GM21786 (cell line): ENCODE measurements around the gene MARF1.
"Not testable (repeated sequence)": the region's sequence is repeated elsewhere in the genome, so short reads cannot be mapped to it uniquely, and the experiment has no call there.

Source experiments
- ATAC-seq: cut with Tn5 transposase; IDR thresholded peaks from one replicate; pipeline ENCODE4 v1.9.1; 2021; ENCODE audit not compliant: unreplicated experiment

Gene MARF1

DNA sequence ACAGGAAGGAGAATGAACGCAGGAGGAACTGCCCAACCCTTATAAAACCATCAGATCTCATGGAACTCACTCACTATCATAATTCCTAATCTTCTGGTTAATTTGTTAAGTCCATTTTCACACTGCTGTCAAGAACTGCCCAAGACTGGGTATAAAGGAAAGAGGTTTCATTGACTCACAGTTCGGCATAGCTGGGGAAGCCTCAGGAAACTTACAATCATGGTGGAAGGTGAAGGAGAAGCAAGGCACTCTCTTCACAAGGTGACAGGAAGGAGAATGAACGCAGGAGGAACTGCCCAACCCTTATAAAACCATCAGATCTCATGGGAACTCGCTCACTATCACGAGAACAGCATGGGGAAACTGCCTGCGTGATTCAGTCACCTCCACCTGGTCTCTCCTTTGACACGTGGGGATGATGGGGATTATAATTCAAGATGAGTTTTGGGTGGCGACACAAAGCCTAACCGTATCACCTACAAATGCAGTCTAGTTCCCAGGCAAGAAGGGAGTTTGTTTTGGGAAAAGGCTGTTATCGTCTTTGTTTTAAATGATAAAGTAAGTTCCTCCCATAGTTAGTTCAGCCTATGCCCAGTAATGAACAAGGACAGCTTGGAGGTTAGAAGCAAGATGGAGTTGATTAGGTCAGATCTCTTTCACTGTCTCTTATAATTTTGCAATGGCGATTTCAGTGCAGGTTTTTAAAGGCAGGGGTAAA lies 68.9 kb downstream of the MARF1 start:
- not testable (repeated sequence) for ATAC-seq

DNA sequence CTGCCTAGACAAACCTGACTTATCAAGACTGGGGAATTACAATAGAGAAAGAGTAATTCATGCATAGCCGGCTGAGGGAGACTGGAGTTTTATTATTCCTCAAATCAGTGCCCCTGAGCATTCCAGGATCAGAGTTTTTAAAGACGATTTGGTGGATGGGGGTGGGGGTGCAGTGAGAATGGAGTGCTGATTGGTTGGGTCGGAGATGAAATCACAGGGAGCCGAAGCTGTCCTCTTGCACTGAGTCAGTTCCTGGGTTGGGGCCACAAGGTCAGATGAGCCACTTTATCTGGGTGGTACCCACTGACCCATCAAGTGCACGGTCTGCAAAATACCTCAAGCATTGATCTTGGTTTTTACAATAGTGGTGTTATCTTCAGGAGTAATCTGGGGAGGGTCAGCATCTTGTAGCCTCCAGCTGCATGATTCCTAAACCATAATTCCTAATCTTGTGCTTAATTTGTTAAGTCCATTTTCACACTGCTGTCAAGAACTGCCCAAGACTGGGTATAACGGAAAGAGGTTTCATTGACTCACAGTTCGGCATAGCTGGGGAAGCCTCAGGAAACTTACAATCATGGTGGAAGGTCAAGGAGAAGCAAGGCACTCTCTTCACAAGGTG lies 69.6 kb downstream of the MARF1 start:
- no peak for ATAC-seq

DNA sequence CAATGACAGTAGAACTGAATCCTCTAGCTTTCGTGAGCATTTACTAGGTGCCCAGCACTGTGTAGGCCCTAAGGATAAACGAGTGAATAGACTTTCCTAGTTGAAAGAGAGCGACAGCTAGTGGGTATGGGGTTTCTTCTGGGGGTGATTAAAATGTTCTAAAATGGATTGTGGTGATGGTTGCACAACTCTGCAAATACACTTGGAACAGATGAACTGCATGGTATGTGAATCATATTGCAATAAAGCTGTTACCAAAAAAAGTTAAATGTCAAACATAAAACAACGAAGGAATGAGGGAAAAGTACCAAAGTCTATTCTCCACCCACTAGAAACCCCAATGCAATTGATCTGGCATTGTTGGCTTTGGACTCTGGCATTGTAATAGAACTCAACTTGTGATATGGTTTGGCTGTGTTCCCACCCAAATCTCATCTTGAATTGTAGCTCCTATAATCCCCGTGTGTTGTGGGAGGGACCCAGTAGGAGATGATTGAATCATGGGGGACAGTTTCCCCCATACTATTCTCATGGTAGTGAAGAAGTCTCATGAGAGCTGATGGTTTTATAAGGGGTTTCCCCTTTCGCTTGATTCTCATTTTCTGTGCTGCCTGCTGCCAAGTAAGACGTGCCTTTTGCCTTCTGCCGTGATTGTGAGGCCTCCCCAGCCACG lies 70.5 kb downstream of the MARF1 start:
- no peak for ATAC-seq

DNA sequence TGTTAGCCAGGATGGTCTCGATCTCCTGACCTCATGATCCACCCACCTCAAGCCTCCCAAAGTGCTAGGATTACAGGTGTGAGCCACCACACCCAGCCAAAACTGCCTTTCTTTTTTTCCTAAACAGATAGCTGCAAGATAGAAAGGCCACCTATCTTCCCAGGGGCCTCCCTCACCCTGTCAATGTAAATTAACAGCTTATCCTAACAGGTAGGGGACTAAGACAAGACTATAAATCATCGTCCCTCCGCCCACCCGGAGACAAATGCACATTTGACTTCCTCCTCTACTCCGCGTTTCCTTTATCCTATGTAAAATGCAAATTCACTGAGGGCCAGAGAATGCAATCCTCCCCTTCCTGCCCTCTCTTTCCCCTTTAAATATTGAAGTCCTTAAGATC lies 71.4 kb downstream of the MARF1 start:
- no peak for ATAC-seq

- ATAC-seq = not testable (repeated sequence)
These were observed 72.3 kb downstream of the MARF1 start for GRCh38 chr16:15570666-15571065.

DNA sequence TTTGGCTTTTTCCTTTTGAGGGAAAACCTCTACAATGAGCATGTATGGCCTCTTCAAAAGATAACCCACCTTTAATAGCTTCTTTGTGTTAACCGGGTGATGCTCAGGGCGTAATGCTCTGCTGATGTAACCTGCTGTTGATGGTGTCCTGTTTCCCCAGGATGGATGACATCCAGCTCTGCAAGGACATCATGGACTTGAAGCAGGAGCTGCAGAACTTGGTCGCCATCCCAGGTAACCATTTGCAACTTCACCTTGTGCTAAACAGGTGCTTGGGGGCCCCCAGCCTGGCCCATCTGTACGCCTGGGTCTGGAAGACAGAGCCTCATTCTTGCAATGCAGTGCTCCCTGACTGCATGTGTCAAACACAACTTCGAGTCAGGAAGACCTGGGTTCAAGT lies 75.1 kb downstream of the MARF1 start:
- no peak for ATAC-seq

GRCh38 chr16:15566095-15566494 lies 76.9 kb downstream of the MARF1 start:
- no peak for ATAC-seq

DNA sequence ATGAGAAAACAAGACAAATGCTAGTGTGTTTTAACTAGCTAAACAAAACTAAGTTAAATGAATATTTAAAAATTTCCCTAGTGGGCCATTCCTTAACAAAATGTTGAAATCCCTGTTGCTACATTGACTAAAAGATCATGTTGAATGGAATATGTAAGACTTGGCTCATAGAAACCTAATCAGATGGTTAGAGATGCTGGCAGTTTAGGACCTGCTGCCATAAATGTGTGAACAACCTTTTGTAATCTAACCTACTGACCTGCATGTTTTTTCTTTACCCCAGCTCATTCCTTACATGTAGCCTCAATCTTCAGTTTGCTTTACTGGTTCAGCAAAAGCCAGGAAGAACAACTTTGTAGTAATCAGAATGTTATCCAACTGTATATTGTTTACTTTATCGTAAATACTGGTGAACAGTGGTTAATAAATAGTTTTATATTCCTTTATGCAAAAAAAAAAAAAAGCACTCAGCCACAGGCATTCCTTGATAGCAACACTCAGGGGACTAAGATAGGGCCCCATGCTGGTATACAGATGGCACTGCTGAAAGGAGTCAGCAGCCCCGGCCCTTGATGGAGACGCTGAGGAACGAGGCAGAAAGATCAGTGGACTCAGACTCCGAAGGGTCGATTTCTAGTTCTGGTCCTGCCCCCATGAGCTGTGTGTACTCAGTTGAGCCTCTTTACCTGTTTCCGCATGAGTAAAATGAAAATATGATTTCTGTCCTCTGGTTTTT lies 78.2 kb downstream of the MARF1 start:
- ATAC-seq = no peak

- ATAC-seq = no peak
These were observed 83.8 kb downstream of the MARF1 start for GRCh38 chr16:15559176-15559575.

GRCh38 chr16:15557258-15557657 lies 85.7 kb downstream of the MARF1 start:
- ATAC-seq = no peak

GRCh38 chr16:15556130-15556529 lies 86.8 kb downstream of the MARF1 start:
- ATAC-seq = no peak

- no peak for ATAC-seq
These were observed 89.5 kb downstream of the MARF1 start for GRCh38 chr16:15553313-15554088.

DNA sequence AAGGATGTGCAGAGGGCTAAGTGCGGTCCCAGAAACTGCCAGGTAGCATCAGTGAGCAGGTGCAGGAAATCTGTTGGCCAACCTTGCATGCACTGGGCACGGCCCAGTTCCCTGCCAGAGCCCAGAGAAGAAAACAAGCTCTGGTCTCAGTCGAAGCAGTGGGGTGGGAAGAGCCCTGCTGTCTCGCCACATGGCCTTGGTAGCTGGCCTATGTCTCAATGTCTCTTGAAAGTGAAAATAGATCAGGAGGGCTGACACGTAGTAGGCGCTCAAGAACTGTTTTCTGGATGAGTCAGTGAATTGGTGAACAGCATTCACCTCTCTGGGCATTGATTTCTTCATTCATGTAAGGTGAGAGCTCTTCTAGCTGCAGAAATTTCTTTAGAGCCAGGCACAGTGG lies 90.4 kb downstream of the MARF1 start:
- ATAC-seq = no peak

DNA sequence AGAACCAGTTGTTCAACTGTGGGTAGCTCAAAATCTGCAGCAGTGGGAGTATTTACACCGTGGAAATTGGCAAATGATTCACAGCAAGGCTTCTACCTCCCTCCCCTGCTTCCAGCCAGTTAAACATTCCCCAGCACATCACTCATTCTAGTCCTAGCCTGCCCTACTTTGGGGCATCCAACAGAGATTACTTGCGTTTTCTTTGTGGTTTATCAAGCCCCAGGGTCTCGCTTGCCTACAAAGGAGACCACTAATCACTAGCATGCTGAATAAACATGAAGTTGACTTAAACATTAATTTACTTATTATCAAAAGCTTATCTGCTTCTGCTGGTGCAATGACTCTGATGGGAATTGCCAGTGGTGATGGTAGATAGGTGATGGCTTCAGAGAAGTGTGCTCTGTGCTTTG lies 94.5 kb downstream of the MARF1 start:
- ATAC-seq = no peak

- no peak for ATAC-seq
These were observed 95.2 kb downstream of the MARF1 start for GRCh38 chr16:15547768-15548096.

- ATAC-seq = not testable (repeated sequence)
These were observed 95.7 kb downstream of the MARF1 start for GRCh38 chr16:15547072-15547767.

DNA sequence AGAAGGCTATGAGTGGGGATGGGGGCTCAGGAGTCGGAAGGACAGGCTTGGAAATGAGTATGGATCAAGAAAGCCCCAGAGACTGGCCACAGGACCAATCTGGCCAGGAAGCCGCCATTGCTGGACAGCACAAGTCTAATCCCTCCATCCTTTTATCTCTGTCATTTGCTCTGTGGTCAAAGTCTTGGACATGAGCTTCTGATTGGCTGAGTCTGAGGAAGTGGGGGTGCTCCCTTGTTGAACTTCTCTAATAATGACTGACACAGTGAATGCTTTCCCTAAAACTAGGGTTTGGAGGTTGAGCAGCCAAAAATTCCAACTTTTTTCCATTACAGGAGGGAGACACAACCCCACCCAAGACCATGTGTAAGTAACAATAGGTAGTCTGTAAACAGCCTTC lies 97.4 kb downstream of the MARF1 start:
- ATAC-seq = no peak

GRCh38 chr16:15544405-15544804 lies 98.5 kb downstream of the MARF1 start:
- no peak for ATAC-seq
